Fibroblast of skin of right biceps (primary cell): Measurements from ENCODE around the gene KCNJ1.

Source experiments
- DNase-seq: peaks from one replicate; pipeline ENCODE4 v3.0.0-alpha.2; 2013

Gene KCNJ1

DNA sequence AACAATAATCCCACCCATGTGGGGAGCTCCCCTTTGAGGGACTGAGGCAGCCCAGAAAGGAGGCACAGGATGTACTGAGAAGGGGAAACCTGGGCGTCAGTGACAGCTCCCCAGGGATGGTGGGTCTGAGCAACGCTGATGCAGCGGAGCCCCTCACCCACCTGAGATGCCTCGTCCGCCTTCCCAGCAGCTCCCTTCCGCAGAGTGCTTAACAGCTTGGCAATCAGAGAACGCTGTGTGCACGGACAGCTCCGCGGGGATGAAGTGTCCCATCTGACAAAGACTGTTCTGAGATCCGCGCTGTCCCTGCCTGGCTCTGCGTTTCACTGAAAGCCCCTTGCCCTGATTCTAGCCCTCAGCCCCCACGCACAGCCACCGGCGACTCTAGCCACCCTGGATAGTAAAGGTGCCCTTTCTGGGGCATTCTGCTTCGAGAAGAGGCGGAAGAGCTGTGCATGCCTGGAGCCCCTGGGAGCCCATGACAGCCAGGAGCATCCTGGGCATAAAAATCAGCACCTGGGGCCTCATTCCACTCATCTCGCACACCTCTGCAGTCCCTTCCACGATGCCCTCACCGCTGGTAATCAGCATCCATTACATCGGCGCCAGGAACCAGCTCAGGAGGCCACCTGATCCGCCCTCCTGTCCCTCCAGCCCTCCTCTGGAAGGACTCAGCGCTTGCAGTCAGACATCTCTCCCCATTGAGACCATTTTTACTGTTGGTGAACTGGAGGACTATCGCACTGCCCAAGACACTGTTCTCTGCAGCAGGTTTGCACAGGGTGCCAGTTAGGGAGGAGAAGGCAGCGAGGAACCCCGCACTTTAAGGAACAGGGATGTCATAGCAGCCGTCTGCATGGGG is 34.8 kb upstream of the KCNJ1 start:
- no peak for DNase-seq

DNA sequence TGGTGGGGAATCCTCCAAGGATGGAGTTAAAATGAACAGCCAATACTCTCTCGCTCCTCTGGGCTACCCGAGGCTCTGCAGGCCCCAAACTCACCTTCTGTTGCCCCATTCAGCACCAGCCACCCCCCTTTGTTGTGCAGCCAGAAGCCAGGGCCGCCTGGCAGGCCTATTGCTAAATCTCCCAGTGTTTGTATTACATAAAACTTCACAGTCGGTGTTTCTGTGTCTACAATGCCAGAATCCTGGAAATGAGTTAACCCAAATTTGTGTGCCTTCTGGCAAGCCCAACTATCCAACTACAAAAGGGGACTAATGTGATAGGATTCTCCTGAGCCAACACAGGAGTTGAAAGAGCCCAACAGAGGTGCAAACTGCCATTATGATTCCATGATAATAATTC is 33.4 kb upstream of the KCNJ1 start:
- DNase-seq = no peak

DNA sequence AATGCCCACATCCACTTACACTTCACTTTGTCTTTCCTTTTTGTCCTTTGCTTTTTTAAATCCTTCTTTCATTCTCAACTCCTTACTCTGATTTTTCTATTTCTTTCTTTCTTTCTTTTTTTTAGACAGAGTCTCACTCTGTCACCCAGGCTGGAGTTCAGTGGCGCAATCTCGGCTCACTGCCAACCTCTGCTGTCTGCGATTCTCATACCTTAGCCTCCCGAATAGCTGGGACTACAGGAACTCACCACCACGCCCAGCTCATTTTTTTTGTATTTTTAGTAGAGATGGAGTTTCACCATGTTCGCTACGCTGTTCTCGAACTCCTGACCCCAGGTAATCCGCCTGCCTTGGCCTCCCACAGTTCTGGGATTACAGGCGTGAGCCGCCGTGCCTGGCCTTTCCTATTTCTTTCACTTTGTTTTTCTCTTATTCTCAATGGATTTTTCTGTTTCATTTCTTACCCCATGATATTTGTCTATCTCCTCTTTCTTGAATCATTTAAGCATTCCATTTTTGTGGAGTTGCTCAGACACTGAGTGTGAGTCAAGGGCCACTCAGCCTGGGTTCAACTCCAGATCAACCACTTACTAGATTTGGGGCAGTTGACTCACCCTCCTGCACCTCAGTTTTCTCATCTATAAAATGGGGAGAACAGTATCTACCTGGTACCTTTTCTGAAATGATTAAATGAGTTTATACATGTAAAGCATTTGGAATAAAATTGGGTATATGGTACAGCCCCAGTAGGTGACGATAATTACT is 31.7 kb upstream of the KCNJ1 start:
- peak; percentile 60 for DNase-seq

DNA sequence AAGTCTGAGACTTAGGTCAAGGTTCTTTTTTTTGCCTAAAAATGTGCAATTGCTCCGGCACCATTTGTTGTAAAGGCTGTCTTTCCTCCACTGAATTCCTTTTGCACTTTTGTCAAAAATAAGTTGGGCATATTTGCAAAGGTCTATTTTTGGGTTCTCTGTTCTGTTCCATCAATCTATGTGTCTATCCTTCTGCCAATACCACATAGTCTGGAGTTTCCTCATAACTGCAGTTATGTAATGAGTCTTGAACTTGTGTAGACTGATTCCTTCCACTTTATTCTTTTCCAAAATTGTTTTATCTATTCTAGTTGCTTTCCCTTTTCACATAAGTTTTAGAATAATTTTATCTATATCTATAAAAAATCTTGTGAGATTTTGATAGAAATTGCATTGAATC is 30.7 kb upstream of the KCNJ1 start:
- DNase-seq = no peak

DNA sequence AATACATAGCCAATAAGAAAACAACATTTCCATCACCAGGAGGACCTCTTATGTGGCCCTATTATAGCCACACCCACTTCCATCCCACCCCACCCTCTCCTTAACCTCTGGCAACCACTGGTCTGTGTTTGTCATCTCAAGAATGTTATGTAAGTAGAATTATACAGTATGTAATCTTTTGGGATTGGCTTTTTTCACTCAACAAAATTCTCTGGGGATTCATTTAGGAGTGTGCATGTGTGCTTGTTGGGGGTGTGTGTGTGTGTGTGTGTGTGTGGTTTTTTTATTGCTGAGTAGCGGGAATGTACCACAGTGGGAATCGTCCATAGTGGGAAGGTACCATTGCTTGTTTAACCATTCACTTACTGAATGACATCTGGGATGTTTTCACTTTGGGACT is 29.3 kb upstream of the KCNJ1 start:
- DNase-seq = peak; percentile 33

DNA sequence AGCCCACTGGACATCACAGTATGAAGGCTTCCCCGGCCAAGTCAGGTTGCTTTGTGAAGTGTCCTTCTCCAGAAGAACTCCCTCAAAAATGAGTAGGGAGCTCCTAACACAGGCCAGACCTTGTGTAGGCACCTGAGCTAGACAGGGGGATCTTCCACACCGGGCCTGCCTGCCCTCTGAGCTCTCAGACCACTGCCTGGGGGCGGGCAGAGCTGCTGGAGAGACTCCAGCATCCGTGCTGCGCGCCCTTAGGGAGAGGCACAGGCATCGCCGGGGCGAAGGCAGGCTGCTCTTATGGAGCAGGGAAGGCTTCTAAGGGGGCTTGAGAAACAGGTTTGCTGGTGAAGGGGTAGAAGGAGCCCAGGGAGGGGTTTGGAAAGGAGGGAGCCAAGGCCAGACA is 28.4 kb upstream of the KCNJ1 start:
- no peak for DNase-seq

DNA sequence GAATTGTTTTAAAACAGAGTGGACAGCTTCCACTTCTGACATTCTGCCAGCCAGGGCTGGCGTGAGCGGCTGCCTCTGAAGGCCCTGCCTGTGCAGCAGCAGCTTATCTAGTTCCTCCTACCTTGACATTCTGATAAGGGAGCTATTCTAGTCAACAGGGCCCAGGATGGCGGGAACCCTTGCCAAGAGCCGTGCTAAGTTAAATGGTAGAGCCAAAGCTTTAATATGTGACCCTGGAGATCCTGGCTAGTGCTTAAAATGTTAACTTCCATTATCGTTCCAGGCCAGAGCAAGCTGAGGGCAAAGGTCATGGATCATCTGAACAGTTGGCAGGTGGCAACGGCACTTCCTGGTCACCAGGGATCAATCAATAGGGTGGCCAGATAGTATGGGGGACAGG is 27.6 kb upstream of the KCNJ1 start:
- DNase-seq = no peak

DNA sequence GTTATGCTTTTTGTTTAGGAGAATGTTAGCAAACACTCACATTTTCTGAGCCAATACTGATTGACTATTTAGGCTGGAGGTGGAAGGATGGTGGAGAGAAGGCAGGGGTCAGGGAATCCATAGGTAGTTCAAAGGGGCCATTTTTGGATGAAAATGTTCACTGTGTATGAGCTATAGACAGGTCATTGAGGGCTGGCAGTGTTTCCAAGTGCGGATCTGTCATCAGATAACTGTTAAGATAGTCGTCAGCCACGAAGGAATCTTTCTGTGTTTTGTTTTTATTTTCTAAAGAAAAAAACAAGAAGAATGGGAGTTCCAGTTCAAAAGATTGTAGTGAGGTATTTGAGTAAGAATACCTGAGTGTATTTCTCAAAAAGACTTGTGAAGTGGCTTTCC is 27.2 kb upstream of the KCNJ1 start:
- no peak for DNase-seq

DNA sequence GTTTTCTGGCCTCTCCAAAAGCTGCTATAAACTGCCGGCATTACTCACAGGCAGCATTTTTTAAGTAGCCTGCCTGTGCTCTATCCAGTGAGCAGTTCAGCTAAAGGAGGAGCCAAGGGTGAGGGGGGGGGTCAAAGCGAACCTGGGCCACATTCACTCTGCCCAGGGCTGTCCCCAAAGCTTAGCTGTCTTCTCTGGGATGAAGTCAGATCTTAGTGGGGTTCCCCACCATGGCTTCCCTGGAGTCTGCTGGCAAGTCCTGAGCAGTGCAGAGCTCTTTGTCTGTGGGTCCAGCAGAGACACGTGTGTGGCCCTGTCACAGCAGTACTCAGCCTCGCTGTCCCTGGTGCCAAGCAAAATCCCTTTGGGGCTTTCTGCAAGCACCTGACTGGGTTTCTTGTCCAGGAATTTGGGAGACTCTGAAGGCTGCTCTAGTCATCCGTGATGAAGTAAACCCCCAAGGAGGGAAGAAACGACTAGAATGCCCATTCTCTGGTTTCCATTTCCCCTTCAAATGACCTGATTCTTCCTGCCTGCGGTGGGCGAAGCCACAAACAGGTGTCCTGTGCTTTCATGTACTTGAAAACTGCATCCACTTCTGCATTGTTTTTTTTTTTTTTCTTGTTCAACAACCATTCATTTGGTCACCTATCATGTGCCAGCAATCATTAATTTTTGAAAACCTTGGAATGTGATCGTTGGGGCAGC is 26.6 kb upstream of the KCNJ1 start:
- no peak for DNase-seq

DNA sequence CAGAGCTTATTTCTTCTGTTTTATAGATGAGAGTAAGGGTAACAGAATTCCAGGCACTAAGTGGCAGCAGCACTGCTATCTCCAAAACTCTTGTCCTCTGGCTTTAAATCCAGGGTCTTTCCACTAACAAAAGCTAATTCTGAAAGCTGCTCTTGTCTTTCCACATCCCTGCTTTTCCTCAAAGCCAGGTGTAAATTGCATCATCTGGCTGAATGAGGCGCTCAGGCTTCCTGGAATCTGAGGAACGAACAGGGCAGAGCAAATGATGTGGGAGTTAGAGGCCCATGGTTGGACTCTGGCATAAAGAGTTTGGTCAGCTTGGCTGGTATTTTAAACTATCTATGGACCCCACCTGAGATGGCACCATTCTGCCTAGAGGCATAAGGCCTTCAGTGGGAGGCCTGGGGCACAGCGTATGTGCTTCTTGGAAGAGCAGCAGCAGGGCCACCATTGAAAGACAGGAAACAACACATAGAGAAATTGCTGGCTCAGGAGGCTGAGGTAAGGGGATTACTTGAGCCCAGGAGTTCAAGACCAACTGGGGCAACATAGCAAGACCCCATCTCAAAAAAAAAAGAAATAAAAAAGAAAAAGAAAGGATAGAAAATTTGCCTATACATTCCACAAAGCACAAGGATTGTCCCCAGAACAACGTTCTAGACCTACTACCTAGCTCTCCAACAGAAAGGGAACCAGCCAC is 25.9 kb upstream of the KCNJ1 start:
- DNase-seq = no peak

DNA sequence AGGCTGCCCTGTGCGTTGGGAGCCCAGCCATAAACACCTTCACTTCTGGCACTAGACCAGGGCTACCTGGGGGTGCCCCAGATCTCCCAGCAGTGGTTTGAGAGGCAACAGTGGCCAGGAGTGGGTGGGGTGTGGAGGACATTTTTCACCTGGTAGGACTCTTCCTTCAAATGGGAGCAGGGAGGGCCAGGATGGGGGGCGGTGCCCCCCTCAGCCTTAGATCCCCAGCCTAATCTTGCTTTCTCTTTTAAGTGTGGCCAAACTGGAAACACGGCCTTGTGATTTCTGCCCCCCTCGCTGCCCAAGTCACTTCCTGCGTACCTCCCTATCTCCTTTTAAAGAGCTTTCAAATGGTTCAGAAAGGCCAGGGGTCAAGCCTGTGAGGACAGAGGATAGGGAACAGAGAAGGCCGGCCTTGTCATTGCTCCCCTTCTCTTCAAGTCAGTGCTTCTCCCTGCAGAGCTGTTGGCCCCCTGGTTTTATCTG is 24.9 kb upstream of the KCNJ1 start:
- DNase-seq = no peak

DNA sequence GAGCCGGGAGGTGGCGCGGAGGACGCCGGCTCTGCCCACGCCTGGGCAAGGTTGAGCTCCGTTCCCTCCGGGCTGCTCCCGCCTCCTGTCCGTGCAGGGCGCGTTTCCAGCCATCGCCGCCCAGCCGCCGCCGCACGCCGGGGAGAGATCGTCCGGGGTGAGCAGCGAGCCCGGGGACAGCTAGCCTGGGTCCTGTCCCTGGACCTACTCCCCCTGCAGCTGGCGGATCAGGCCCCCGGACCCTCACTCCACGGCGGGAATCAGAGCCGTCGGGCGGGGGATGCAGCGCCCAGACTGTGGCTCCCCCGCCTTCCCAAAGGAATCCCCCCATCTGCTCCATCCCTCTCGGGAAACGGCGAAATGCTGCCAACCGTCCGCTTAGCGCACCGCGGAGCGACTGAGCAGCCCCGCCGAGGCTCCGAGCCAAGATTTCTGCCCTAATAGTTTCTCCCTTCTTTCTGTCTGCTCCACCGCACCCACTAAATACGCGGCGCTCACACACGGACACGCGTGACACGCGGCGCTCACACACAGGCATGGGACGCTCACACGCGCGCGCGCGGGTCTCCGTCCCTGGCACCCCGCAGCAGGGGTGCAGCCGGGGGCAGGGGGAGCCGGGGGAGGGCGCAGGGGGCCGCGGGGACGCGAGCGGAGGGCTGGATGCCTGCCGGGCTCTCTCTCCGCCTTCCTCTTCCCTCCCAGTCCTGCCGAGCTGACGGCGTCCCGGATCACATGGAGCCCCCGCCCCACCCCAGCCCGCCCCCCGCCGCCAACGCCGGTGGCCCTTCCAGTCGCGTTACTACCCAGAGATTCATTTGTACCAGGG is 23.7 kb upstream of the KCNJ1 start, which contains the start of gene KCNJ5:
Gene KCNJ5, plus strand, starts transcription at position 814 of the 826 bp plus-strand sequence. CDS start 19,918 bp downstream, outside the sequence.
- peak; percentile 21 for DNase-seq

DNA sequence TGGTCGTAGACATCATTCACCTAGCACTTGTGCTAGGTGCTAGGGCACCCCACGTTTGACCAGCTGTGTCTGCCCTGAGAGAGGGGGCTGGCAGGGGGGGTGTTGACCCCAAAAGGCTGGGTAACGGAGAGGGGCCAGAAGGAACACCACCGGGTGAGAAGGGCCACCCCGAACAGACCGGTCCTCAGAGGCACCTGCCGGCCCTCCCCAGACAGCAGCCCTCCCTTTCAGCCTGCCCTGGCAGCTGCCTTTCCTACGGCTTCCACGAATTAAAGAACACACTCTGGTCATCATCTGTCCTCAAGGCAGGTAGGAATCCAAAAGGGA is 23.1 kb upstream of the KCNJ1 start:
- DNase-seq = no peak

DNA sequence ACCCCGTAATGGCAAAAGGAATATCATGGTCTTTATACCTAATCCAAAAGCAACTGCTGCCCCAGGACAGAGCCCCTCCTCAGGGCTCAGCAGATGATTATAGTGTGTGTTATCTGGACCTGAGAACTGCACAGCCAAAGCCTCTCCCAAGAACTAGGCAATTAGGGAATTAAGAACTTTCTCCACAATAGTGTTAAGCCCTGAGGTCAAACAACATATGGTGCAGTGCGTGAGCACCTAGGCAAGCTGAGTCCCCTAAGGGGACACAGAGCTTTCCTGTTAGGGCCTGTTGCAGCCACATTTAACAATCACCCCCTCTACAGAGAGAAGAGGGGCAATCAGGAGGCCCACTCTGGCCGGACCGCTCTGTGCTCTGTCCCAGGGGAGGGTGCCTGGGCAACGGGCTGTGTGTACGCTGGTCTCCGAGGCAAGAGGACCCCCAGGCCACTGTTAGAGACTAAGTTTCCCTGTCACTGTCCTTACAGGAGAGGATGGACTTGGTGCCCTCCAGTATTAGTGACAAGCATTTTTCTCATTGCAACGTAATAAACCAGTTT is 22.6 kb upstream of the KCNJ1 start:
- DNase-seq = no peak

DNA sequence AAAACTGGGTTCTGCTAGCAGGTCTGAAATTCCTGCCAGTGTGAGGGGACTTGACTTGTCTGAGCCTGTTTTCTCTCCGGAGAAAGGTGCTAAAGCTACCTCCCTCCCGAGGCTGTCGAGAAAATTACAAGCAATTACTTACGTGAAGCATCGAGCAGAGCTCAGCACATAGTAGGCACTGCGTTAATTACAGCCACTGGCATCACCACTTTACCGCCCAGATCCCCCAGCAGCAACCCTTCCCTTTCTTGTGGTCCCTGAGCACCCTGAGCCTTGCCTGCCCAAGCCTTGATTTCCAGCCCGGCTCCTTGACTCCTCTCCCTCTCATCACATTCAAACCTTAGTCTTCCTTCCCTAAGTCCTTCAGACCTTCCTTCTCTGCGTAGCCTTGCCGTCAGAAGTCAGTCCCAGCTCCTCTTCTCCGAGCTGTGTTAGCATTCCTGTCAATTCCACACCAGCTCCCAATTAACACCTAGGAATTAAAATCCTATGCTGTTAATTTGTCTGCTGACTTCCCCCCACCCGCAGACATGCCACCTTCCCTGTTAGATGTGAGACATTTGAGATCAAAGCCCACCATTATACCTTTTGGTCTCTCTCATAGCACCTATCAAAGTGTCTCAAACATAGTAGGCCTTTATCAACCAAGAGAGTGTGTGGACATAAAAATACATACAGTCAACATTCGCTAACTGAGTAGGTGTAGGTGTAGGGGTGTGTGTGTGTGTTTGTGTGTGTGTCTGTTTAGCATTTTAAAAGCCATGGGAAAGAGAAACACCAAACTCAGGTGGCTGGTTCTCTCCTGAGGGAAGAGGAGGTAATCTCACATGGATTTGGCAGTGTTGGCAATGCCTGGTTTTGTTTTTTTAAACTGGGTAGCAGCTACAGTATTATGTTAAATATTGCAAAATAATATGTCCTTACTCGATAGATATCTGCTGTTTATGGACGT is 21.2 kb upstream of the KCNJ1 start:
- DNase-seq = no peak

DNA sequence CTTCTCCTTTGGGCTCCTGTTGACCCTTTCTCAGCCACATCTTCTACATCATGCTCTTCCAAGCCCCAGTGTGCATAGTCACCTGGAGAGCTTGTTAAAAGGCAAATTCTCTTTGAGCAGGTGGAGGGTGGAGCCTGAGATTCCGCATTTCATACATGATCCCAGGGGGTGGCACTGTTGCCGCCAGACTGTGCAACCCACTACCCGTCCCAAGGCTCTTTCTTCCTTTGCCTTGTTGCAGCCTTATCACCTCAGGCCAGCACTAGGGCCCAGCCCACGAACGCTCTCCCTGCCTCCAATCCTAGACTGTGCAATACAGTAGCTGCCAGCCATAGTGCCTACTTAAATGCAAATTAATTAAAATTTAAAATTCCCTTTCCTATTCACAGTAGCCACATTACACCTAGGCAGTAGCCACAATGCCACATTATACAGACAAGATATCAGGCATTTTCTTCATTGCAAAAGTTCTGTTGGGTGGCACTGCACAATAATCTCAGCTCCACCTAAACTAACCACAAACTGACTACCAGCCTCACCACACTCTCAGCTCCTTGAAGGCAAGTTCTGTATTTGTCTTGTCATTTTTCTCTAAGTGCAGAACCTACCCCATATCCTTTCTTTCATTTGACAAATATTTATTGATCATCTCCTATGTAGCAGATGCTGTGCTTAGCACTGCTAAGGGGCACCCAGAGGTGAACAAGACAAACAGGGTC is 19.5 kb upstream of the KCNJ1 start:
- DNase-seq = no peak

DNA sequence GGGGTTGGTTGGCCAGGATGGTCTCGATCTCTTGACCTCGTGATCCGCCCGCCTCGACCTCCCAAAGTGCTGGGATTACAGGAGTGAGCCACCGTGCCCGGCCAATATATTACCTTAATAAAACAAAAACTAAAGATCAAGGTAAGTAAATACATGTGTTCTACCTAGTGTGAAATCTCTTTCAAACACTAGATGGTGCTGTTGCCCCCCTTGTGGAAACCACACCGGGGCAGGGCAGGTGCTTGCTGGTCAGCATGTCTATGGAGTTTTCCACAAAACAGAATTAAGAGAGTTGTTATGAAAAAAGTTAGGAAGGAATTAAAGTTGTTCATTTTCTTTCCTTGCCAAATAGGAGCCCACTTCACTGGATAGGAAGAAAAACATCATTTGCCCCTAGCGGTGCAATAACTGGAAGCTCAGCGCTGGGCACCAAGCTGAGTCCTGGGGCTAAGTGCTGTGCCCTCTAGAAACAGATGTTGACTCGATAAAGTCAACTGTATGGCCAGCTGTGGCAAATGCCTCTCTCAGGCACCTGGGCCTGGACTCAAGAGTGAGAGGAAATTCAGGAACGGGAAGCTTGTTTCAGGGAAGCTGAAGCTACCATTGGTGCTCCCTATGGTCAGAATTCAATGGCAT is 17.7 kb upstream of the KCNJ1 start:
- DNase-seq = peak; percentile 56

DNA sequence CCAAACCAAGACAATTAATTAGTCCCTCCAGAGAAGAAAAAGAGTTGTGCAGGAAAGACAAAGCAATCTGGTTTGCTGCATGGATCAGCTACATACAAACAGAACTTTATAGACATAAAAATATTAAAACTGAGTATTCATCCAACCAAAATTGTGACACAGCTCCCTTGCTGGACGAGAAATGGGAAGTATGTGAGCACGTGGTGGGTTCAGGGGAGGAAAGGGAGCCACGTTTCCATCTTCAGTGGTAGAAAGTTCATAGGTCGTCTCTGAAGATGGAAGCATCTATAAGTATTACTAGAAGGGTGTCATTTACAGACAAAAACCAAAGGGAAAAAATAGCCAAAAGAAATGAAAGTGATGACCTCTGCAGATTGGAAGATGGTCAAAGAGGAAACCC is 17.0 kb upstream of the KCNJ1 start:
- DNase-seq = no peak

DNA sequence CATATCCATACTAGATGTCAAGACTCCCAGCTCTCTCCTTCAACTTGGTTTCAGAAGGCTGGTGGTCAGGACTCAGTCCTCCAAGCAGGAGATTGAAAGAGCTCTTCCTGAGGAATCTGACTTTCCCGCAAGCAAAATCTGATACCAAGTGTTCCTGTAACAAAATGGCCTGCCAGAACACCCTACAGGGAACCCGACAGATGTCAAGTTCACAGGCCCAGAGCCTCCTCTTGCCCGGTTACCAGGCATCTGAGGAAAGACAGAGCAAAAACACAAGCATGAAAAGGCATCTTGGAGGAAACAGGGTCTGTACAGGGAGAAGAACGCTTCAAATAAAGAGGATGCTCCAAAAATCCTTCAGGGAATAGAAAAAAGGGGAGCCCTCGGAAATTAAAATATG is 15.4 kb upstream of the KCNJ1 start:
- DNase-seq = no peak
